ENCODE data around the gene KRTAP12-4. TPM values are rescaled to one million over a fixed set of nuclear protein-coding genes. Genes with fewer than 3 reads are reported as not detected.
"Not testable (repeated sequence)": the region's sequence is repeated elsewhere in the genome, so short reads cannot be mapped to it uniquely, and the experiment has no call there.

Gene KRTAP12-4
- total and polyA plus RNA-seq, 4 donors: not detected

GRCh38 chr21:44691686-44692085 lies 37.2 kb upstream of the KRTAP12-4 start:
- H3K27me3 ChIP-seq (ENCODE audit: control insufficient read depth in 1 of 2, insufficient read depth in 2 of 2, low read length in 1 of 2): no peaks in the 10 kb centered on the region
- H3K27ac ChIP-seq (ENCODE audit: low read depth in 1 of 2, low read length in 2 of 2): no peak overlapping the region
- WGBS, 2 donors: 43 to 46% methylated on average over 2 of the region's 2 CpGs
- no peaks in the 10 kb centered on the region for H3K4me1 ChIP-seq (ENCODE audit: control insufficient read depth in 1 of 2, insufficient read depth in 2 of 2, low read length in 2 of 2)
- ATAC-seq (ENCODE audit: low FRiP score) (no peak), DNase-seq (no peak)
- no peak overlapping the region for H3K4me3 ChIP-seq (ENCODE audit: low read length in 2 of 2)
- intact Hi-C loops (cut with DNase I): no loop called here
- H3K36me3 ChIP-seq (ENCODE audit: control insufficient read depth in 1 of 2, insufficient read depth in 2 of 2, low read length in 1 of 2): no peaks in the 10 kb centered on the region
- H3K9me3 ChIP-seq (ENCODE audit: control insufficient read depth, low read length): no peaks in the 10 kb centered on the region

GRCh38 chr21:44689740-44690139 lies 35.3 kb upstream of the KRTAP12-4 start:
- DNase-seq; H3K4me1 ChIP-seq (ENCODE audit: control insufficient read depth in 1 of 2, insufficient read depth in 2 of 2, low read length in 2 of 2); H3K9me3 ChIP-seq (ENCODE audit: control insufficient read depth, low read length); intact Hi-C loops (cut with DNase I); H3K27me3 ChIP-seq (ENCODE audit: control insufficient read depth in 1 of 2, insufficient read depth in 2 of 2, low read length in 1 of 2); H3K4me3 ChIP-seq (ENCODE audit: low read length in 2 of 2); H3K27ac ChIP-seq (ENCODE audit: low read depth in 1 of 2, low read length in 2 of 2); ATAC-seq (ENCODE audit: low FRiP score); H3K36me3 ChIP-seq (ENCODE audit: control insufficient read depth in 1 of 2, insufficient read depth in 2 of 2, low read length in 1 of 2): not testable (repeated sequence)
- 82 to 86% methylated on average over 3 of the region's 3 CpGs for WGBS, 2 donors

GRCh38 chr21:44687671-44688070 lies 33.2 kb upstream of the KRTAP12-4 start:
- intact Hi-C loops (cut with DNase I): no loop called here
- H3K4me3 ChIP-seq (ENCODE audit: low read length in 2 of 2): no peak overlapping the region
- no peaks in the 10 kb centered on the region for H3K27me3 ChIP-seq (ENCODE audit: control insufficient read depth in 1 of 2, insufficient read depth in 2 of 2, low read length in 1 of 2)
- no peaks in the 10 kb centered on the region for H3K9me3 ChIP-seq (ENCODE audit: control insufficient read depth, low read length)
- H3K4me1 ChIP-seq (ENCODE audit: control insufficient read depth in 1 of 2, insufficient read depth in 2 of 2, low read length in 2 of 2): no peaks in the 10 kb centered on the region
- WGBS, 2 donors: 71% methylated on average over 11 of the region's 11 CpGs
- DNase-seq (no peak), ATAC-seq (ENCODE audit: low FRiP score) (no peak)
- no peaks in the 10 kb centered on the region for H3K36me3 ChIP-seq (ENCODE audit: control insufficient read depth in 1 of 2, insufficient read depth in 2 of 2, low read length in 1 of 2)
- H3K27ac ChIP-seq (ENCODE audit: low read depth in 1 of 2, low read length in 2 of 2): no peak overlapping the region

- no peaks in the 10 kb centered on the region for H3K36me3 ChIP-seq (ENCODE audit: control insufficient read depth in 1 of 2, insufficient read depth in 2 of 2, low read length in 1 of 2)
- intact Hi-C loops (cut with DNase I): no loop called here
- 79 to 84% methylated on average over 25 of the region's 25 CpGs for WGBS, 2 donors
- no peak for DNase-seq
- H3K4me1 ChIP-seq (ENCODE audit: control insufficient read depth in 1 of 2, insufficient read depth in 2 of 2, low read length in 2 of 2): no peaks in the 10 kb centered on the region
- no peaks in the 10 kb centered on the region for H3K27me3 ChIP-seq (ENCODE audit: control insufficient read depth in 1 of 2, insufficient read depth in 2 of 2, low read length in 1 of 2)
- H3K9me3 ChIP-seq (ENCODE audit: control insufficient read depth, low read length): no peaks in the 10 kb centered on the region
- no peak overlapping the region for H3K4me3 ChIP-seq (ENCODE audit: low read length in 2 of 2)
- no peak overlapping the region for H3K27ac ChIP-seq (ENCODE audit: low read depth in 1 of 2, low read length in 2 of 2)
- ATAC-seq (ENCODE audit: low FRiP score): no peak
Observed at GRCh38 chr21:44686843-44687561, 32.5 kb upstream of the KRTAP12-4 start.

GRCh38 chr21:44686000-44686781 lies 31.7 kb upstream of the KRTAP12-4 start:
- WGBS, 2 donors: 61 to 75% methylated on average over 13 to 14 of the region's 14 CpGs
- DNase-seq (no peak), ATAC-seq (ENCODE audit: low FRiP score) (peak; percentile 40)
- intact Hi-C loops (cut with DNase I): no loop called here
- no peaks in the 10 kb centered on the region for H3K27me3 ChIP-seq (ENCODE audit: control insufficient read depth in 1 of 2, insufficient read depth in 2 of 2, low read length in 1 of 2)
- H3K4me3 ChIP-seq (ENCODE audit: low read length in 2 of 2): no peak overlapping the region
- H3K36me3 ChIP-seq (ENCODE audit: control insufficient read depth in 1 of 2, insufficient read depth in 2 of 2, low read length in 1 of 2): no peaks in the 10 kb centered on the region
- no peaks in the 10 kb centered on the region for H3K4me1 ChIP-seq (ENCODE audit: control insufficient read depth in 1 of 2, insufficient read depth in 2 of 2, low read length in 2 of 2)
- no peaks in the 10 kb centered on the region for H3K9me3 ChIP-seq (ENCODE audit: control insufficient read depth, low read length)
- H3K27ac ChIP-seq (ENCODE audit: low read depth in 1 of 2, low read length in 2 of 2): no peak overlapping the region

- H3K36me3 ChIP-seq (ENCODE audit: control insufficient read depth in 1 of 2, insufficient read depth in 2 of 2, low read length in 1 of 2); intact Hi-C loops (cut with DNase I); ATAC-seq (ENCODE audit: low FRiP score); H3K4me1 ChIP-seq (ENCODE audit: control insufficient read depth in 1 of 2, insufficient read depth in 2 of 2, low read length in 2 of 2); H3K4me3 ChIP-seq (ENCODE audit: low read length in 2 of 2); H3K9me3 ChIP-seq (ENCODE audit: control insufficient read depth, low read length); DNase-seq; H3K27me3 ChIP-seq (ENCODE audit: control insufficient read depth in 1 of 2, insufficient read depth in 2 of 2, low read length in 1 of 2); H3K27ac ChIP-seq (ENCODE audit: low read depth in 1 of 2, low read length in 2 of 2): not testable (repeated sequence)
- 75 to 89% methylated on average over 6 of the region's 6 CpGs for WGBS, 2 donors
Observed at GRCh38 chr21:44685050-44685449, 30.6 kb upstream of the KRTAP12-4 start.

GRCh38 chr21:44684483-44684882 lies 30.0 kb upstream of the KRTAP12-4 start:
- Histone ChIP-seq H3K9me3 (ENCODE audit: control insufficient read depth, low read length) (no peaks in the 10 kb centered on the region), H3K27me3 (ENCODE audit: control insufficient read depth in 1 of 2, insufficient read depth in 2 of 2, low read length in 1 of 2) (no peaks in the 10 kb centered on the region), H3K4me3 (ENCODE audit: low read length in 2 of 2) (no peak overlapping the region), H3K27ac (ENCODE audit: low read depth in 1 of 2, low read length in 2 of 2) (no peak overlapping the region), H3K36me3 (ENCODE audit: control insufficient read depth in 1 of 2, insufficient read depth in 2 of 2, low read length in 1 of 2) (no peaks in the 10 kb centered on the region), H3K4me1 (ENCODE audit: control insufficient read depth in 1 of 2, insufficient read depth in 2 of 2, low read length in 2 of 2) (no peaks in the 10 kb centered on the region)
- intact Hi-C loops (cut with DNase I): no loop called here
- DNase-seq (no peak), ATAC-seq (ENCODE audit: low FRiP score) (no peak)
- 72 to 81% methylated on average over 6 of the region's 6 CpGs for WGBS, 2 donors

GRCh38 chr21:44684077-44684476 lies 29.6 kb upstream of the KRTAP12-4 start:
- H3K4me1 ChIP-seq (ENCODE audit: control insufficient read depth in 1 of 2, insufficient read depth in 2 of 2, low read length in 2 of 2): no peaks in the 10 kb centered on the region
- H3K27ac ChIP-seq (ENCODE audit: low read depth in 1 of 2, low read length in 2 of 2): no peak overlapping the region
- intact Hi-C loops (cut with DNase I): no loop called here
- ATAC-seq (ENCODE audit: low FRiP score) (no peak), DNase-seq (no peak)
- WGBS, 2 donors: 74 to 76% methylated on average over 7 of the region's 7 CpGs
- no peaks in the 10 kb centered on the region for H3K36me3 ChIP-seq (ENCODE audit: control insufficient read depth in 1 of 2, insufficient read depth in 2 of 2, low read length in 1 of 2)
- no peaks in the 10 kb centered on the region for H3K27me3 ChIP-seq (ENCODE audit: control insufficient read depth in 1 of 2, insufficient read depth in 2 of 2, low read length in 1 of 2)
- no peaks in the 10 kb centered on the region for H3K9me3 ChIP-seq (ENCODE audit: control insufficient read depth, low read length)
- no peak overlapping the region for H3K4me3 ChIP-seq (ENCODE audit: low read length in 2 of 2)

All from aorta (tissue), 5 donors.